Stimulated activated CD8-positive, alpha-beta memory T cell treated with anti-CD3 and anti-CD28 coated beads, Interleukin-7, amount 100 ng/mL, for 48 hours (primary cell): ENCODE data around the gene OSTC.

Experiments used
- DNase-seq, 2 donors: peaks; one replicate each; pipeline ENCODE4 v3.0.0-alpha.2; 2020; ENCODE audit warnings: low read depth in 1 of 2; ENCODE audit errors: extremely low read depth in 1 of 2

OSTC gene

DNA sequence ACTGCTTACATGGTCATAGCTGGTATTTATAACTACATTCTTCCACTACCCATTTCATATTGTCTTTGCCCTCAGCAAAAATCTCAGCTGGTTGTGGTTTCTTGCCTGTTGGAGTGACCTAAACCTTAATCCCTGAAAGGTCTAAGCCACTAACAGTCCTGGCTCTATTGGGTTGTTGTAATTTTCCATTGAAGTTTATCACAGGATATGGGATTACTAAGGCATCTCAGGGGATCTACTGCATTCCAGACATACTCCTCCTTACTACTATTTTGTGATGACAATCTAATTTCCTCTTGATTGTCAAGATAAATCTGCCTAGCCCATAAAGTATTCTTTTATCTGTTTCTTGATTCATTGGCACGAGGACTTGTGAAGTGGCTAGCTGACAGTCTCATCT is 6.2 kb upstream of the OSTC start:
- DNase-seq, result no peak

DNA sequence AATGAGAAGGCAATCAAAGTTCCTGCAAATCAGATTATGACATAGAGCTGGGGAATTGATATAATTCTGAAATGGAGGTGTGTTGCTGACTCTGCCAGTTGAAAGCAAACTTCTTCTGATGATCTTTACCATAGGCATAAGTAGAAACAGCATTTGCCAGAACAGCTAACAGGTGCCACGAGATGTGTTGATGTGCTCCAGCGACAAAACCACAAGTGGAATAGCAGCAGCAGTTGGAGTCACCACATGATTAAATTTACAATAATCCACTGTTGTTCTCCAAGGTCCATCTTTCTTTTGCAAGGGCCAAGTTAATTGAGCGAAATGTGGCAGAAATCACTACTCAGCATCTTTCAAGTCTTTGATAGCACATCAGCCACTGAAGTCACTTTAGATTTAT is 3.7 kb upstream of the OSTC start:
- no peak for DNase-seq

DNA sequence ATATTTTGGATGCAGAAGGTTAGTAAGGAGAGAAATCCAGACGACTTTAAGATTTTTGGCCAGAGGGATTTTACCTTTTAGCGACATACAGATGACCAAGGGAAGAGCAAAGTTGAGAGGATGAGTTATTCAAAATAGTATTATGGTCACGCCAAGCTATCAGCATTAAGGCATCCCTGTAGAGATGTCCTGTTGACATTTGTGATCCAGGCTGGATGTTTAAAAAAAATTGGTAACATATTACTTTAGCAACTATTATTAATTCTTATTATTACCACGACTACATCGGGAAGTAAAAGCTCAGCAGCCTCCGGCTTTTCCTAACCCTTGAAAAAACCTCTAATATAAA is 562 bp upstream of the OSTC start:
- DNase-seq, result no peak

DNA sequence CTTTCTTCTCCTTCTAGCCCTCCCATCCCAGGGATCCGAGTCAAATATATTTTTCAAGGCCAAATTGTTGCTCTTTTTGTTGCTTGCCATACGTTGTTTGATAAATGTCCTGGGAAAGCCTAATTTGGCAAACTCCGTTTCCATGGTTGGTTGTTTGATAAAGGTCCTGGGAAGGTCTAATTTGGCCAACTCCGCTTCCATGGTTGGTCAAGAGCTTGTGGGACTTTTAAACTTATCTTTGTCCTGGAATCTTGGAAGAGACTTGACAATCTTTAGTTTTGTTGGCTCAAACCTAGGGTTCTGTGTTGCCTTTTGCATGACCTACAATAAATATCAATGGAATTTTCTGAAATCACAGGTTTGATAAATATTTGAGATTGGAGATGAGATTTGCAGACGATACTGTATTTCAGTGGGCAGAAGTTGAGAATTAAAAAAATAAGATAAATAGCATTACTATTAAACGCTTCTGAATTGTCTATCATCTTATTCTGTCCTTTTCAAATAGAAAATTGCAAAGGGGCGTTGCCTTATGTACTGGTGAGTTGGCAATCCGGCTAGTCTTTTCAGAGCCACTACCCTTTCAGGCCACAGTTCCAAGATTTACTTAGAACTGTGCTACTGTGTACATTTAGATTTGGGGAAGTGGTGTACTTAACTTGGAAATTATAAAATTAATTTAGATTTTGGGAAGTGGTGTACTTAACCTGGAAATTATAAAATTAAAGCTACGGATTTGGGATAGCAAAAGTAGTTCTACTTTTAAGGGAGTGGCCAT is 804 bp downstream of the OSTC start:
- DNase-seq, result no peak

DNA sequence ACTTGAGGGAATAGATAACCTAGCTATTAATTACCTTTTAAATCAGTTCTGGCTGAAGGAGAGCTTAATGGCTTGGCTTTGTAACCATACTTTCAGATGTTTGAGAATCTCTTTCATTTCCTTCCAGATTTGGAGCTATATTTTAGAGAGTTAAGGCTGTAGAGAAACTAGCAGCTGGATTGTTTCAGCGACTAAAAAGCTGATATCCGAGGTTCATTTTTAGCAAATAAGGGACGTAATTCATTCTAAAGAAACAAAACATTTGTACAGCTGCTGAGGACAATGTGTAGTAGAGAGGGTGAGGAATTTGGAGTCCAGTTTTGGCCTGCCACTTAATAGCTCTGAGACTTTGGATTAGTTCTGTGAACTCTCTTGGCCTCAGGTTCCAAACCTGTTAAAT is 12.2 kb downstream of the OSTC start:
- DNase-seq, result no peak

DNA sequence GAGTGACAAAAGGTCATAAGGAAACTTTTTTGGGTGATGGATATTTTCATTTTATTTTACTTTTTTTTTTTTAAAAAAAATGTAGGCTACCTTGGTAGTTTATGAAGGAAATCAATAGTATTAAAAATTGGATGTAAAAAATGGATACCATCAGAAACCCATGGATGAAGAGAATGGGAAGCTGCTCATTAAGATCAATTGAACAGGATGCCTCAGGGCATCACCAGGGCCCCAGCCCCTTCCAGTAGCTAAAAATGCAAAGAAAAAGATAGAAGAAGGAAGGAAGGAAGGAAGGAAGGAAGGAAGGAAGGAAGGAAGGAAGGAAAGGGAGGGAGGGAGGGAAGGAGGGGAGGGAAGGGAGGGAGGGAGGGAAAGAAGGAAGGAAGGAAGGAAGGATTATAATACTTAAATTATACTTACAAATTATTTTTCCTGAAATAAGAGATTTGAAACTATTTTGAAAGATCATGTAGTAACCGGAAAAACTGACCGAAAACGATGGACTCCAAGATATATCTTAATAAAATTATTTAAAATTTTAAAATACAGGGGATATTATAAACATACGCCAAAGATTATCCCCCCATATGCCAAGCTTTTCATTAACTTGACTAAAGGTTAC is 24.1 kb downstream of the OSTC start:
- no peak for DNase-seq

DNA sequence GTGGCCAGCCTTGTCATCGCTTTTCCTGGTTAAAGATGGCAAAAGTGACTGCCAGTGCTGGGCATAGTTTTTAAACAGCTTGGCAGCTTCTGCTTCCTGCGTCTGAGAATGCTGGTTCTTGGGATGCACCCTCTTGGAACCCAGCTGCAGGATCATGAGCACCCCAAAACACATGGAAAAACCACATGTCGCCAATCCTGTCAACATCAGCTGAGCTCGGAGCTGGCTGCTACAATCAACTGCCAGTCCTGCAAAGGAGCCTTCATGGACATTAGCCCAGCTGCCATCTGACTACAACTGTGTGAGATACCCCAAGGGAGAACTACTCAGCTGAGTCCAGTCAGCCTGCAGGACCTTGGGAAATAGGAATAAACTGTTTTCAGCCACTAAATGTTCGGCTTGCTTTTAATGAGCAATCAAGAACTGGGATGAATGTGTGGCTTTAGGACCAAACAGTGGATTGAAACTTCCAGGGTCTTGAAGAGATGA is 31.0 kb downstream of the OSTC start:
- no peak for DNase-seq

DNA sequence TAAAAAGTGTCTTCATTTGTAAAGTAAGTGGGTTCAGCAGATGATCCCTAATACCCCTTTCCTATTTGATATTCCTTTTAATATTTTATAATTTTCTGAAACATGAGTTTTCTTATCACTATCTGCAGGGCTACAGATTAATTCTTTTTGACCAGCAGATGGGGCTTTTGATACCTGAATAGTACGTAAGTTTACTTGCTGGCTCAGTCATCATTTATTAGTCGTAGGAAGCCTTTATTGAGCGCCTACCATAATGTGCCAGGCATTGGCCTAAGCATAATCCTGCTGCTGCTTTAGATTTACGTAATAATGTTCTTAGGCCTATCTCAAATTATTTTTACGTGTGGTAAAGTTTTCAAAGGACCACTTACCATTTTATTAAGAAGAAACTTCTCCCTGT is 33.1 kb downstream of the OSTC start:
- DNase-seq, result no peak

DNA sequence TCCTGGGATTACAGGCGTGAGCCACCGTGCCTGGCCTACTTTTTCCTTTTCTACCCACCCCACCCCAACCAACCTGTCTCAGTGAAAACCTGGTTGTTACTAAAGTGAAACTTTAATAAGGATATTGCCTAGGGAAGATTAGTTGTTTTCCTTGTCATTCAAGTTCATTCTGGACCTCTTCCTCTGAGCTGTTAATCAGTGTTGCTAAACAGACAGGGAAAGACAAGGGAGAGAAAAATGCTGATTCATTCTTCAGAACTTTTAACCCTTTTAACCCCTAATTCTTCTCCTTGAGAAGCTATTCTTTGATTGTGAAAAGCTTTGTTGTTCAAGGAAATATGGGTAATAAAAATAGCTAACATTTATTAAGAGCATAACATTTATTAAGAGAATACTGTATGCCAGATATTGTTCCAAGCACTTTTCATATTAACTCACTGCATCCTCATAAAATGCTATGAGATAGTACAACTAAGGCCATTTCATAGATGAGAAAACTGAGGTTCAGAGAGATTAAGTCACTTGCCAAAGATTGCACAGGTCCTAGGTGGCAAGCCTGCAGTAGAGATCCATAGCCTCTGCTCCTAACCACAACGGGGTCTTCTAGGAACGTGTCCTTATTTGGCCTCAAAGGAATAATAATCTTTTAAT is 34.8 kb downstream of the OSTC start:
- DNase-seq, result no peak

DNA sequence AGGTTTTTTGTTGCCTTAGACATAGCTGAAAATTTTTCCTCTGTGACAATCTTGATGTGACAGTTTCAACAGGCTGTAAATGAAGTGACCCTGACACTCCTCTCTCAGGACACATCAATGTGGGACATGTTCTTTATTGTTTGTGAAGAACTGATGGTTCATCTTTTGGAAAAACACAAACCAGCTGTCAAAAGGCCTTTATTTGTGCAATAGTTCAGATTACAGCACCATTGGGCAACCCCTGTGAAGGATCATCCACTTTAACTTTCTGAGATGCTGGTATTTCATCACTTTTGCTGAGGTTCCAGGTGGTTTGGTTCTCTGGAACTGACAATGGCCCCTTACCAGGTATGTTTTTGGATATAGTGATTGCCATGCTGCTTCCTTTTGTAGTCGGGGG is 40.3 kb downstream of the OSTC start:
- DNase-seq, result no peak

DNA sequence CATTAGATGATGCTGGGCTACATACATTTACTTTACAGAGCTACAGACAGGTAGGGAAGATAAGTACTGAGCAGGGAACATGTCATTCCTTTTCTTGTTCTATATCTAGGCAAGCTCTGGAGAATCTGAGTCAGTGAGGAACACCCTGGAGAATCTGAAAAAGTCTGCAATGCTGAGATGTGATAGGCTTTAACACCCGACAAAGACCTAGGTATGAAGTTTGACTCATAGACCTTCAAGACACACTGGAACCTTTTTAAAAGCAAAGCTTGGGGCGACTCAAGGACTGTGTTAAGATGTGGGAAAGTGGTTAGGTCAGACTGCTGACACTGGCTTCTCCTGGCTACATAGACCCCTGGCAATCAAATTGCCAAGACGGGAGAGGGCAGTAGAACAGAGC is 42.8 kb downstream of the OSTC start:
- DNase-seq, result no peak

DNA sequence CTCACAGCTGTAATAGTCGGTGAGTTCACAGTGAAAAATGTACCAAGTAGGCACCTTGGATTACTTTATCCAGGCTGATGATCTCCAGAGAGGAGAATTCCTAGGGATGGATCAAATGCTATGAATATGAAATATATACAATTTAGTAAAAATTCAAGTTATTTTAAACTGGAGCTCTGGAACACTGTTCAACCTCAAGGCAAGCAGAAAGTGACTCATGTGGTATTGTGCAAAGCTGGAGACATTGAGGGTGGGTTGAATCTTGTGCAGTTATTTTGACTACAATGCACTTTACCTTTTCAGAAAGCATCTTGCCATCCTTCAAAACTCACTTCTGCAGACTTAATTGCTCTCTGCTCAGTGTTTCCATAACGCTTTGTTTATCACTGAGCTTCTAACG is 43.4 kb downstream of the OSTC start:
- DNase-seq, result no peak

DNA sequence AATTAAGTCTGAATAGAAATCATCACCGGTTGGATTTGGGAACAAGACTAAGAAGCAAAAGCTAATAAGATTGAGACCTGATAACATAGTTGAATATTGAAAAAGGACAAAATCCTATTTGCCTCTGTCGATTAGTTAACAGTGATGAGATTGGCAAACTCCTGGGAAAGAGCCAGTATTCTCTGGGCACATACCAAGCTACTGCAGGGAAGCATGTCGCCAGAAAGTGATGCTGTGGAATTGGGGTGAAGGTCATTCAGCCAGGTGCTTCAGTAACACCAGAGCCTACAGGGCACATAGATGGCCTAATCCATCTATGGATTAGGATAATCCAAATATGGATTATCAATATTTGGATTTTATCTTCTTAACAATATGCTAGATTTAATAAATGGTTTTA is 44.0 kb downstream of the OSTC start:
- DNase-seq, result no peak

DNA sequence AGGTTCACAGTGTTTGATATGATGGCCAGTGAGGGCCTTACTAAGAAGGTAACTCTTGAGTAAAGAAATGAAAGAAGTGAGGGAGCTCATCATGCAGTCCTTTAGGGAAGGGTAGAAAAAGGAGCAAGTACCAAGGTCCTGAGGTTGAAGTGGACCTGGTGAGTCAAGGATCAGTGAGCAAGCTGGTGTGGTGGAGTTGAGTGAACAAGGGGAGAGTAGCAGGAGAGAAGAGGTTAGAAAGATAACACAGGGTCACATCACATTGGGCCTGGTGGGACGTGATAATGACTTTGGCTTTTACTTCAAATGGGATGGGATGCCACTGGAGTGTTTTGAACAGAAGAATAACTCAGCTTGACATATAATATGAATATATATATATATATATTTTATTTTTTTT is 44.7 kb downstream of the OSTC start:
- no peak for DNase-seq

DNA sequence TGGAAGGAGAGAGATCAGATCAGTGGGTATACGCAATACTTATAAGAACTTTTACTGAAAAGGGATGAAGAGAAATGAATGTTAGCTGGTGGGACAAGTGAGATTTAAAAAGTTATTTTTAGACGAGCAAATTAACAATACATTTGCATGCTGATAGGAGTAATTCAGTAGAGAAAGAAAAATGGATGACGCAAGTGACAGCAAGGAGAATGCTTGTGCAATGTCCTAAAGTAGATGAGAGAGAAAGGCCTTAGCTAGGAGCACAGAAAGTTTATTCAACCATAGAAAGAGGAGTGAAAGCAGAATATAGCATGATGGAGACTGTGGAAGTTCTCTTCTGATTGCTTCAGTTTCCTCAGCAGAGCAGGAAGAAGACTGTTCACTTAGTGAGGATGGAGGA is 45.8 kb downstream of the OSTC start:
- DNase-seq, result no peak

DNA sequence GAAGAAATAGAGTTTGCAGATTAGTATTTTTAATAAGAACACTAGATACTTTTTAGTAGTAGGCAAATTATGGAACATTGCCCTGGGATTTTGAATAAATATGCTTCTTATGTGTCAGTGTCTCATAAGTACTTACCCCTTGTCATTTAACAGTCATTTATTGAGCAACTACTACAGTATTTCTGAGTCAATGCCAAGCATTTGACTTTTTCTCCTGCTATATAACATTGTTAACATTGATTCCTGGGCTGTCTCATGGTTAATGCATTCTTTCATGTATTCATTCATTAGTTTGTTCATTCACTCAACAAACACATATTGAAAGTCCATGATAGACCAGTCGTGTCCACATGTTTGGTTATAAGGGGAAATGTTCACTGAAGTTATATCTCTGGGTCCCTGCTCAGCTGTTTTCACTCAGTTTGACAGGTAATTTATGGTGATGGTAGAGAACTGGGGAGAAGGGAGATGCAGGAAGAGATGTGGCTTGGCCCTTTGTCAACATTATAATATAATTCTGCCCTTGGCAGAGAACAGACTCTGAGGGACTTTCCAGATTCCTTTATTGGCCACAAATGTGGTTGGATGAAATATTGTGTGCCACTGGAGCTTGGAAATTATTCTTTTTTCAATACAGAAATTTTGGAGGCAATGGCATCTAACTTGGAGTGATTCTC is 49.8 kb downstream of the OSTC start:
- no peak for DNase-seq

DNA sequence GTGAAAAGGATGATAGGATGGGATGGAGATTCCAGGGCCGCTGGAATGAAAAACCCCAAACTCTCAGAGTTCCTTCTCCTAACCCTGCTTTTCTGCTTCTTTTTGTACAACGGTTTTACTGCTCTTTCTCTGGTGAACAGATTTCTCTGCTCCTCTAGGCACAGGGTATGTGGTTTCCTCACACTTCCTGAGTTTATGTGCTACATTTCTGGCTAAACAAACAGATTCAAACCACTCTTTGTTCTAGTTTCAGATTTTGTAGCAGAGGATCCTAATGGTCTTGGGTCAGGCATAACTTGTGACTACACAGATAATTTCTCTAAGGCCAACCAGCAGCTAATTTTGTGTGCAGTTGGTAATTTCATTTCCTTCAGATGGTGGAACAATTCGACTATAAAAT is 52.6 kb downstream of the OSTC start:
- no peak for DNase-seq

DNA sequence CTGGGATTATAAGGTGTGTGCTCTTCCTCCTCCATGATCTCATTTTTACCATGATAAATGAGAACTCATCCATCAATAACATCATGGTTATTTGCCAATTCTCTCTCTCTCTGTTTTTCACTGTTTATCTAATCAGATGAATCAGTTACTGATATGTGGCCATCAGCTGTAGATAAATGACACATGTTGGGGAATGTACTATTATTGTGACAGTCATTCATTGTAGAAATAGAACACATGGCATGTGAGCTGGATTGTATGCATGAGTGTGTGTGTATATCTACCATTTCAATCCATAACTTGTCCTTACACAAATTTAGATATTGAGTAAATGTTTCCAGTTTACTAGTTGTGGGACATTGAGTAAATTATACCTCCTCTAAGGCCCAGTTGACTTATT is 53.0 kb downstream of the OSTC start:
- no peak for DNase-seq

DNA sequence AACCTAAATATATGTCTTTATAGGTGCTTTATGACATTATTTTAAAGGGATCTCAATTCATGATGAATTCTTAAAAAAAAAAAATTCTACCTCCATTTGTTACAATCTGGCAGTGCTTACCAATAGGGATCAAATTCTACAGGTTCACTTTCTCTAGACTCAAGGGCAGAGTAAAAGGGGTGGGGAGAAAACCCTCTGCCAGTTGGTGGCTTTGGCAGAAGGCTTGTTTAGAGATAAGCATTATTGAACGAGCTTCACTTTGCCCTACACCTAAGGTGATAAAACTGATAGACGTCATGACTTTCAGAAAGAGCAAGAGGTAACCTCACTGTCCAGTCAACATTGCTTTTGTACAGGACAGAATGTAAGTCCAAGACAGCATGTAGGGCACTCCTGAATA is 53.6 kb downstream of the OSTC start:
- DNase-seq, result no peak

DNA sequence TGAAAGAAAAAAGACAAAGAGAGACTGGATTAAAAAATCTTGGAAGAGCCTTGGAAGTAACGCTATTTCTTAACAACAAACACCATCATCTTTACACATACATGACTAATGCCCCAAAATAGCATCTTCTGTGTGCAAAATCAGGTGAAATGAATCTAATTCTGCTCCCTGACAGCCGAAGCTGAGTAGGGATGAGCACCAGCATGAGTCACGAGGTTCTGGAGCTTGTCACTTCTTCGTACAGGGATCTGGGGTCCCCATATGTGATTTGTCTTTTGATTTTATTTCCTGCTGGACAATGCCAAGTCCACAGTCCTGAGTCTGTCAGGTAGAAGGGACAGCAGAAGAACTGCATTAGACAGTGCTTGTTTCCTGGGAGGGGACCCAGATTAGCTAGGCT is 55.9 kb downstream of the OSTC start:
- DNase-seq, result no peak

DNA sequence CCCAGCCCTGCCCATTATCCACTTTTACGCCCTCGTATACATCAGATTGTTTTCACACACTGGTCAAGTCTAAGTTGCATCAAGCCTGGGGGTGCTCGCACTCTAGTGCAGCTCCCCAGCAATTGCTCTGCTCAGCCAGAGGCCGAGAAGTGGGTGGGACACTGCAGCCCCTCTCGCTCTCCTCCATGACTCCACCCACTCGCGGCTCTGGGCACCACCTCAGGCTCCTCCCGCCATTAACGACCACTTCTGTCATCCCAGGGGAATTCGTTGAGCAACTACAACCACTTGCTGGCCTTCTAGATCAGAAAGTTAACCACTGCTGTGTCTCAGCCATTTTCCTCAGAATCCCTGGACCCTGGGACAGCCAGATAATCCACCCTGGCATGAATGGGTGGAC is 58.8 kb downstream of the OSTC start:
- DNase-seq, result no peak

DNA sequence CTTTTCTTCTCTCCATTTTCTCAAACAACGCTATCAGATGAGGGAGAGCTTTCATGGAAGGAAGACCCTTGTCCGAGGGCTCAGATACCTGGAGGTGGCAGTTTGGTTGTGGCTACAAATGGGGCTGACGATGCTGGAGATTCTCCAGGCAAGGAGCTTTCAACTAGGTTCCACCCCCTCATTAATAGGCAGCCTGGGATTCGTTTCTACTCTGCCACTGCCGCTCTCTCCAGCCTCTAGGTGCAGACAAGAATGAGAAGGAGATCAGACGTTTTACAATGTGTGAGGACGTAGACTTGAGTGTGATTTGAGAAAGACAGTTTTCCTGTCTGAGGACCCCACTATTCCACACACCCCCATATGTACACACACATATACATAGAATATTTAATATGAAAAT is 59.3 kb downstream of the OSTC start:
- no peak for DNase-seq
